OCI-LY3 (cell line): ENCODE measurements around the gene ADGRV1.
"Not testable (repeated sequence)": the region's sequence is repeated elsewhere in the genome, so short reads cannot be mapped to it uniquely, and the experiment has no call there.

Source experiments
- H2AFZ ChIP-seq: fragments of 200-600, 300-600 bp; shearing (Covaris generic); 2 replicates; pipeline ENCODE4 v1.6.0; 2014; ENCODE audit warnings: antibody characterized with exemption, low read depth, low read length
- H3K27ac ChIP-seq: fragments of 200-600, 300-600 bp; sonication (generic); 2 replicates; pipeline ENCODE4 v1.5.1; 2014; ENCODE audit warnings: mild to moderate bottlenecking, low read length, moderate library complexity, mixed read lengths
- H3K27me3 ChIP-seq: fragments of 200-600, 300-600 bp; sonication (generic); 2 replicates; pipeline ENCODE4 v1.6.1; 2014; ENCODE audit warnings: low read depth, low read length, mixed read lengths
- H3K36me3 ChIP-seq: fragments of 200-600, 300-600 bp; sonication (generic); replicated peaks from 2 replicates; pipeline ENCODE3; 2014; ENCODE audit warnings: low read depth, low read length, mixed read lengths
- H3K4me1 ChIP-seq: fragments of 300-600, 200-600 bp; sonication (generic); 2 replicates; pipeline ENCODE4 v1.6.1; 2014; ENCODE audit warnings: low read length, mixed read lengths
- H3K4me2 ChIP-seq: fragments of 200-600, 300-600 bp; sonication (generic); 2 replicates; pipeline ENCODE4 v1.6.1; 2014; ENCODE audit warnings: low read length, mixed read lengths
- H3K4me3 ChIP-seq: fragments of 300-600, 200-600 bp; sonication (generic); 2 replicates; pipeline ENCODE4 v1.5.1; 2014; ENCODE audit warnings: antibody characterized with exemption, mild to moderate bottlenecking, low read length, moderate library complexity
- H3K79me2 ChIP-seq: fragments of 300-600, 200-600 bp; shearing (Covaris generic); 2 replicates; pipeline ENCODE4 v1.6.1; 2014; ENCODE audit warnings: mild to moderate bottlenecking, low read length, mixed read lengths
- H3K9ac ChIP-seq: fragments of 300-600, 200-600 bp; shearing (Covaris generic); 2 replicates; pipeline ENCODE4 v1.6.0; 2014; ENCODE audit warnings: mild to moderate bottlenecking, low read length, moderate library complexity
- H3K9me3 ChIP-seq: fragments of 200-600, 300-600 bp; shearing (Covaris generic); 2 replicates; pipeline ENCODE4 v1.6.1; 2014; ENCODE audit warnings: low read length, mixed read lengths; ENCODE audit not compliant: insufficient read depth
- H4K20me1 ChIP-seq: fragments of 200-600, 300-600 bp; sonication (generic); 2 replicates; pipeline ENCODE4 v1.6.1; 2016; ENCODE audit warnings: low read length, mixed read lengths; ENCODE audit not compliant: insufficient read depth
- CTCF ChIP-seq: fragments of 200-600, 300-600 bp; sonication (generic); IDR thresholded peaks from 2 replicates; pipeline ENCODE4 v1.5.1; 2014; ENCODE audit warnings: antibody characterized with exemption, low read length, low read depth
- EZH2phosphoT487 ChIP-seq: fragments of 200-600 bp; shearing (Covaris generic); IDR thresholded peaks from 2 replicates; pipeline ENCODE4 v1.6.1; 2018; ENCODE audit warnings: antibody characterized with exemption, mixed run types, low read depth

Gene ADGRV1

GRCh38 chr5:91010090-91010489 lies 451.5 kb downstream of the ADGRV1 start:
- no peak for TF ChIP-seq CTCF
- TF ChIP-seq EZH2phosphoT487: no peak
- Histone ChIP-seq H3K9me3 (no peaks in the 10 kb centered on the region), H3K9ac (no peak overlapping the region), H3K4me2 (no peak overlapping the region), H3K27ac (no peak overlapping the region), H3K4me1 (no peaks in the 10 kb centered on the region), H4K20me1 (no peaks in the 10 kb centered on the region), H3K36me3 (no peaks in the 10 kb centered on the region), H2AFZ (no peak overlapping the region), H3K79me2 (no peaks in the 10 kb centered on the region), H3K4me3 (no peak overlapping the region), H3K27me3 (no peaks in the 10 kb centered on the region)

- H3K27ac ChIP-seq: no peak overlapping the region
- H3K36me3 ChIP-seq: no peaks in the 10 kb centered on the region
- no peaks in the 10 kb centered on the region for H3K27me3 ChIP-seq
- no peak overlapping the region for H3K4me3 ChIP-seq
- no peak overlapping the region for H3K4me2 ChIP-seq
- no peaks in the 10 kb centered on the region for H3K4me1 ChIP-seq
- H2AFZ ChIP-seq: no peak overlapping the region
- no peak for TF ChIP-seq CTCF
- no peak for TF ChIP-seq EZH2phosphoT487
- no peaks in the 10 kb centered on the region for H4K20me1 ChIP-seq
- no peak overlapping the region for H3K9ac ChIP-seq
- H3K9me3 ChIP-seq: no peaks in the 10 kb centered on the region
- H3K79me2 ChIP-seq: no peaks in the 10 kb centered on the region
Measured at GRCh38 chr5:91011029-91011428, 452.4 kb downstream of the ADGRV1 start.

- not testable (repeated sequence) for H3K4me3 ChIP-seq, H3K27ac ChIP-seq, H4K20me1 ChIP-seq, H3K9ac ChIP-seq, H3K79me2 ChIP-seq, H3K9me3 ChIP-seq, H3K4me1 ChIP-seq, H3K27me3 ChIP-seq, H3K36me3 ChIP-seq, H2AFZ ChIP-seq, H3K4me2 ChIP-seq
Measured at GRCh38 chr5:91012867-91013266, 454.3 kb downstream of the ADGRV1 start.

- Histone ChIP-seq H3K36me3 (no peaks in the 10 kb centered on the region), H3K4me3 (no peak overlapping the region), H4K20me1 (no peaks in the 10 kb centered on the region), H3K27me3 (no peaks in the 10 kb centered on the region), H3K27ac (no peak overlapping the region), H3K4me1 (no peaks in the 10 kb centered on the region), H3K79me2 (no peaks in the 10 kb centered on the region), H2AFZ (no peak overlapping the region), H3K9ac (no peak overlapping the region), H3K9me3 (no peaks in the 10 kb centered on the region), H3K4me2 (no peak overlapping the region)
- TF ChIP-seq CTCF (no peak), EZH2phosphoT487 (no peak)
Measured at GRCh38 chr5:91016322-91016721, 457.7 kb downstream of the ADGRV1 start.
